Left renal pelvis (tissue), 4 donors: ENCODE measurements around the gene GALNS. TPM values are rescaled to one million over a fixed set of nuclear protein-coding genes. Genes with fewer than 3 reads are reported as not detected.
A peak's percentile ranks its signal among the peaks of the same experiment; 100 is the strongest.

Experiments
- DNase-seq, 4 donors: peaks; one replicate each; pipeline ENCODE4 v3.0.0-alpha.2; 2013; ENCODE audit warnings: low read depth in 4 of 4, low spot score in 3 of 4
- polyA plus RNA-seq, 4 donors: library from polyadenylated mRNA; unstranded; fragments of 120-200 nt; gene quantifications; one replicate each; pipeline ENCODE4 v1.2.1, GENCODE V29; 2013; ENCODE audit not compliant: insufficient read length in 4 of 4

The GALNS gene
- polyA plus RNA-seq, 4 donors: 19.8 to 26.7 (median 22.1) TPM

DNA sequence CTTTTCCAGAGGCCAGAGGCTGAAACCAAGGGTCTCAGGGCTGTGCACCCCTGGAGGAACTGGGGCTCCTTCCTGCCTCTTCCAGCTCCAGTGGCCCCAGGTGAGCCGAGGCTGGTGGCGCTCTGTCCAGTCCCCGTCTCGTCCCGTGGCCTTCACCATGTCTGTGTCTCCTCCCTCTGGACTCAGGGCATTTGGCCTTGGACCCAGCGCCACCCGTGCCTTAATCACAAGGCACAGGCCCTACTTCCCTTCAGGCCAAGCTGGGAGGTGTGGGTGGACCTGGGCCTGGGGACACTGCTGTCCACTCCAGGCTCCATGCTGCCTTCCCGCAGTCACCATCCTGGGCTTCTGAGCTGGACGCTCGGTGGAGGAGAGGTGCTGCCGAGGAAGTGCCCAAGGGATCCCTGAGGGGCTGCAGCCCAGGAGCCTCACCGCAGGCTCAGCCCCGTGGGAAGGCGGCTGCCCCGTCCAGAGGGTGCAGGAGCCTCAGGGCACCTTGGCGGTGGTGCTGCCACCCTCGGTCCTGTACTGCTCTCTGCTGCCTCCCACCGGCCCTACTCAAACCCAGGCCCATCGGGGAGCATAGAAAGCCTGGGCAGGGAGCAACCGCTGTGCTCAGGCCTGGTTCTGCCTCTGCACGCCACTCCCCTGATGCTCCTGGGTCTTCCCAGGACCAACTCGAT, 35.4 kb downstream of the GALNS start:
- no peak for DNase-seq

- no peak for DNase-seq
These were observed 36.2 kb downstream of the GALNS start for GRCh38 chr16:88820385-88821025.

- DNase-seq: no peak
These were observed 37.6 kb downstream of the GALNS start for GRCh38 chr16:88819126-88819525.

- DNase-seq: no peak
These were observed 38.2 kb downstream of the GALNS start for GRCh38 chr16:88818575-88818874.

DNA sequence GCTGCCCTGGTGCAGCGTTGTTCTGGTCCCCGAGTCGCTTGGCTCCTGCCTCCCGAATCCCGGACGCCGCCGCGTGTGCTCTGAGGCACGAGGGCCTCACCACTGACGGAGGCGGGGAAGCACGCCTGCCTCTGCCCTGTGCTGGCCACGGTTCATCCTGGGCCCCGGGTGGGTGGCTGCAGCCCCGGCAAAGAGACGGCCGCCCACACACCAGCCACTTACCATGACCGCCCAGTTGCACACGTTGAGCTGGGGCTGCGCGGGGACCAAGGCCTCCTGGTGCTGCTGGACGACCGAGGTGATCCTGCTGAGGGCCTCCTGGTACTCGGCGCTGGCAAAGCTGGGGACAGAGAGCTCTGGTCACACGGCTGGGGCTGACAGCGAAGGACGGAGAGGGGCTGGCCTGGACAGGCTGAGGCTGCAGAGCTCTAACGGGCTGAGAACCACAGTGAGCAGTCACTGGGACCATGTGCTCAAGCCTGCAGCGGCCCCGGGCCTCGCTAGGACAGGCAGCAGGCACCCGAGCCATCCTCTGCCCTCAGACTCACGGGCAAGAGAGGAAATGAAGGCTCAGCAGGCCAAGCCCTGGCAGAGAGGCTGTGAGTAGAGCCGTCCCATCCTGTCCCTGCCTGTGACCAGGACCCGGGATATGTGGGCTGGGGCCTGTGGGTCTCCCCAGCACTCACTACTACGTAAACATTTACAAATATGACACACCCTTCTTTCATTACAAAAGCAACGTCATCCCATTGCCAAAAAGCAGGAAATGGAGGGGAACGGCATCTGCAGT, 38.8 kb downstream of the GALNS start:
- no peak for DNase-seq

DNA sequence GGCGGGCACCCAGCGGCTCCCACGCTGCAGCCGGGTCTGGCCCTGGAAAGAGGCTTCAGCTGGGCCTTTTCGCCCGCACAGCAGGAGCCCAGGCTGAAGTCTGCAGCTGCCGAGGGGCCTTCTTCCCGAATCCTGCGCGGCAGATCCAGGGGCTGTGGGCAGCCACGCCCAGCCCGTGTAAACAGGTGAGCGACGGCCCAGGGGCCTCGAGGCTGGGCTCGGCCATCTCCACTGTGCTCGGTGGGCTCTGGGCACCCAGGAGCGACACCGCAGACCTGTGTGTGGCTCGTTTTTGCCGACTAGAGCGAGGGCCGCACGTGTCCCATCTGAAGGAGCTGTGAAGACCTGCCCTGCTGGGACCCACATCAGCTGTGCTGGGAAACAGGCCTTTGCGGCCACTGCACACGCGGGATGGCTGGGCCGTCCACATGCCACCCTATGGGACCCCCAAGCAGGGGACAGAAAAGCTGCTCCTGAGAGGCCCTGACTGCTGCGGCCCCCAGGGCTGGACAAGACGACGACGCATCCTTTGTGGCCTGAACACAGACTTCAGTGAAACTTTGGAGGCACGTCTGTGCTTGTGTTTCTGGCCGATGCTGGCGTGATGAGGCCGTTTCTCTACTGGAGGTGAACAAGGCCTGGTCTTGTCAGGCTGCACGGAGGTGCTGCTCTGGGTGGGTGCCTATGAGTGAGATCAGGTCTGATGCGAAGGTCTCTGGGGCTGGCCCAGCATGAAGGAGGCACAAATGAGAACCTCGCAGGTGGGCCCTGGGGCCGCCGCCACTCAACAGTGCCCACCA, 39.8 kb downstream of the GALNS start:
- no peak for DNase-seq

DNA sequence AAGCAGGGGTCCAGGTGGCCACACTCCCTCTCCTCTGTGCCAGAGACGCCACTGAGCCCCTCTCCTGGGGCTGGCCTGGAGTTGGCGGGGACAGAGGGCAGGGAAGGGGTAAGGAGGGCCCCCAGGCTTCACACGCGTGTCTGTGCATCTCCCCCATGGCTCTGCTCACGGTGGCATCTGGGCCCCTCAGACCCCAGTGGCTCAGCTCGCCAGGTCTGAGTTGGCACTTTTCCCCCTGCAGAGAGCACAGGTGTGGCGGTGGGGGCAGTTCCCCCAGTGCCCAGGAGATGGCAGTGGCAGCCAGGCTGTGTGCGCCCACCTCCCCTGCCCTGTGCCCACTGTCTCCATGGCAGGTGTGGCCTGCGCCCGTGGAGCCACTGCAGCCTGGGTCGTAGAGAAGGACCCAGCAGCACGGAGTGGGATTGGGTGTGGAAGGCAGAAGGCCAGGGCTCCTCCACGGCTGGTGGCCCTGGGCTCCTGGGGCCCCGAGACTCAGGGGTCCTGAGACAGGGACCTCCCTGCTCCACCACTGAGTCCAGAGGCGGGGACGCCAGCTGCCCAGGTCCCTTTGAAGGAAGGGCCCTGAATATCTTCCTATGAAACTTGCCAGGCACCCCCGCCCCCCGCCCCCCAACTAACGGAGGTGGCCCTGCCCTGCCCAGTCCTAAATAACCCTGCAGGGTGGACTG, 40.7 kb downstream of the GALNS start:
- no peak for DNase-seq

DNA sequence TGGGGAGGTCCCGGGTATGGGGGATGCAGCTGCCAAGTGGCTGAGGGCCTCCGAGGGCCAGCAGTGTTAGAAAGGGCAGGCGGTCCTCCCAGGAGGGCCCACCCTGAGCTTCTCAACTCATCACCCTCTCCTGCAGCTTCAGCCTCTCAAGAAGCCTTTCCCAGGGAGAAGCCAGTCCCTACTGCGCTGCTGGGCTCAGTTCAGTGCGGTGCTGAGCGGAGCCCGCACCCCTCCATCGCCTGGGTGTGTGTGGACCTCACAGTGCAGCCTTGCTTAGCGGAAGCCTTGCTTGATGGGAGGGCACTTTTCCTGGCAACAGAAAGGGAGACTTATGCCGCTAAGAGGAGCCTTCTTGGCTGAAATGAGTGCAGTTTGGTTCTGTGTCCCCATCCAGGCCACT, 41.5 kb downstream of the GALNS start:
- DNase-seq: no peak

GRCh38 chr16:88814144-88814502, 42.6 kb downstream of the GALNS start:
- DNase-seq: no peak

DNA sequence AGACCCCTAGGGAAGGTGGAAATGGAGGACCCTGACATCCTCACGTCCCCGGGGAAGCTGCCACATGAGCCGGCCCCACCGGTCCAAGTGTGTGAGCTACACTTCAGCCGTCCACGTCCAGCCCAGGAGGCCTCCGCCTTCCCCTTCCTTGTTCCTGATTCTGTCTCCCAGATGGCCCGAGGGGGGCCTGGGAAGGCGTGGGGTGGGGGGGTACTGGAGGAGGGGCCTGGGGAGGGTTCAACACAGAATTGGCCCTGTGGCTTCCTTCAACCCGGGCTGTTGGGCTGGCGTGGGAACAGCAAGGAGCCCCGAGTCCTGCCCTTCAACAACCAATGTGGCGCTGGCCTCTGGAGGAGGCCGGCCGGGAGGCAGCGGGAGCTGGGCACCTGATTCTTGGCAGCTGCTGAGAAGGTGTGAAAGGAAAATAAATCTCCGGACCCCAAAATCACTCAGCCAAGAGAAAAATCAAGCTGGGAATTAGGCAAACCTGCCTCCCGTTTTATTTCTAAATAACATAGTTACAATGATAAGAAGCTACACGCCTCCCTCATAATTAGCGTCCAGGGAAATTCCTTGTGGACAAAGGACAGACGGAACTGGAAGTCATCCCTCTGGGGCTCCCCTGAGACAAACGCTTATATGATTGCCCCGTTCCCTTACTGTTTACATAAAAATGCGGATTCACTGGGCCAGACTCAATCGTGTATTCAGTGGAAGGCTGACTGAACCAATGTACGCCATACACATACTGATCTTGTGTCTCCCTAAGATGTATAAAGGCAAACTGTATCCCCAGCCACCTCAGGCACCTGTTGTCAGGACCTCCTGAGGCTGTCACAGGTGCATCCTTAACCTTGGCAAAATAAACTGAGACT, 43.2 kb downstream of the GALNS start:
- no peak for DNase-seq

DNA sequence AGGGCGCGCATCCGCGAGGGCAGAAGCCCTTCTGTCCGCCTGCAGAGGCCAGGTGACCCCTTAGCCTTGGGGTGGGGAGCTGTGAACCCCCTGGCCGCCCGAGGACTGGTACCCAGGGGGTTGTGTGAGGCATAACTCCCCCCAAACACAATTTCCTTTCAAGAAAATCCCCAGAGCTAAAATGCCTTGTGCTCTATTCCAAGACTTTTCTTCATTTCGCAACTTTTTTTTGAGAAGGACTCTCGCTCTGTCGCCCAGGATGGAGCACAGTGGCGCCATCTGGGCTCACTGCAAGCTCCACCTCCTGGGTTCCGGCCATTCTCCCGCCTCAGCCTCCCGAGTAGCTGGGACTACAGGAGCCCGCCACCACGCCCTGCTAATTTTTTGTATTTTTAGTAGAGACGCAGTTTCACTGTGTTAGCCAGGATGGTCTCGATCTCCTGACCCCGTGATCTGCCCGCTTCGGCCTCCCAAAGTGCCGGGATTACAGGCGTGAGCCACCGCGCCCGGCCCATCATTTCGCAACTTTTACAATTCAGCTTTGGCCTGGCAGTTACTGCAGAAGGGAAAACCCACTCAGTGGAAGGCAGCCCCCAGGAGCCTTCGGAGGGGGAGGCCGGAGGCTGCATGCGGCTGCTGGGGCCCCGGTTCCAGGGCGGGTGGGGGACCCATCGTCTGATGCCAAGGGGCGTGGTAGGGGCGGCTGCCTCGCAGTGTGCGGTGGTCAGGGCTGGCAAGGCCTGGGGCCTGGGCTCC, 44.1 kb downstream of the GALNS start:
- no peak for DNase-seq

- DNase-seq: peak; percentile 76 to 82 (median 80)
These were observed 44.8 kb downstream of the GALNS start, which contains the start of gene APRT for GRCh38 chr16:88811769-88812512. APRT (minus strand) TSS chr16:88811928; CDS start chr16:88811899, 29 bp downstream.

- DNase-seq: peak in 3 of 4 donors; percentile 59 to 69 (median 68)
These were observed 45.6 kb downstream of the GALNS start for GRCh38 chr16:88810912-88811768.

DNA sequence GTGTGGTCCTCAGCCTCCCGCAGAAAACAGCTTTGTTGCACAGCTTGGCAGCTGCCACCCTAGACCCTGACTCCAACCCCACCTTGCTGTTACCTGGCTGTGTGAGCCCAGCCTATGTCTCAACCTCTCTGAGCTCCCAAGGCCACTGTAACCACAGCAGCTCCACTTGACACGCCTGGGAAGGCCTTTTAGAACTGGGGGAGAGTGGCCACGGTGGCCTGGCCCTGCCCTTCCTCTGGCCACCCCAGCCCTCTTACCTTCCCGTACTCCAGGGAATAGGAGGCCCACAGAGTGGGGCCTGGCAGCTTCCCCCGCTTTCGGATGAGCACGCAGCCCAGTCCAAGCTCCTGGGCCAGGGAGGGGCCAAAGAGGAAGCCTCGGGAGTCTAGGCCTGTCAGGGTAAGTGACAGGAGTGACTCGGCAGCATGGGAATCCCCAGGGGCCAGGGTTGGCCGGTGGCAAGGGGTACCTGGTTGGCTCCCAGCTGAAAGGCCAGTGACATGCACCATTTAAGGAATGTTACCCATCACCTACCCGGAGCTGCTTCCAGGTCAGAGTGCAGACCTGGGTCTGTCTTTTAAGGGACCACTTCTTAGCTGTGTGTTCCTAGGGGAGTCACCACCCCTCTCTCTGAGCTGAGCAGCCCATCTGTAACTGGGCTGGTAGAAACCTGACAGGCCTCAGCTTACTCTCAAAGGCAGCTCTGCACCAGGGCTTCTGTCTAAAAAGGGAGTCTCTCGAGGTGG, 46.4 kb downstream of the GALNS start:
- DNase-seq: no peak

- DNase-seq: no peak
These were observed 47.0 kb downstream of the GALNS start for GRCh38 chr16:88809676-88810165.

GRCh38 chr16:88809068-88809675, 47.6 kb downstream of the GALNS start:
- DNase-seq: no peak
